Activated CD4-positive, CD25-positive, alpha-beta regulatory T cell treated with anti-CD3 and anti-CD28 coated beads, Interleukin-2, amount 50 U/mL, for 16 hours (primary cell): ENCODE results near the gene PRELID2.
"Not testable (repeated sequence)": the region's sequence is repeated elsewhere in the genome, so short reads cannot be mapped to it uniquely, and the experiment has no call there.

ENCODE experiments used
- DNase-seq: peaks from one replicate; pipeline ENCODE4 v3.0.0-alpha.2; 2020; ENCODE audit warnings: low read depth, low spot score

The PRELID2 gene

GRCh38 chr5:145798503-145798902 is 36.6 kb downstream of the PRELID2 start:
- not testable (repeated sequence) for DNase-seq

- DNase-seq = no peak
These were observed 37.8 kb downstream of the PRELID2 start for GRCh38 chr5:145797336-145797735.

GRCh38 chr5:145796318-145796717 is 38.8 kb downstream of the PRELID2 start:
- DNase-seq = no peak

- DNase-seq = no peak
These were observed 41.6 kb downstream of the PRELID2 start for GRCh38 chr5:145793574-145793973.

- DNase-seq = no peak
These were observed 42.3 kb downstream of the PRELID2 start for GRCh38 chr5:145792840-145793239.

- no peak for DNase-seq
These were observed 43.3 kb downstream of the PRELID2 start for GRCh38 chr5:145791866-145792265.

GRCh38 chr5:145787996-145788395 is 47.1 kb downstream of the PRELID2 start:
- DNase-seq = no peak

- DNase-seq = no peak
These were observed 47.6 kb downstream of the PRELID2 start for GRCh38 chr5:145787507-145787906.

GRCh38 chr5:145787001-145787400 is 48.1 kb downstream of the PRELID2 start:
- no peak for DNase-seq

GRCh38 chr5:145780982-145781381 is 54.2 kb downstream of the PRELID2 start:
- DNase-seq = no peak

- DNase-seq = no peak
These were observed 56.8 kb downstream of the PRELID2 start for GRCh38 chr5:145778144-145778900.

- DNase-seq = no peak
These were observed 57.6 kb downstream of the PRELID2 start for GRCh38 chr5:145777445-145778063.

- DNase-seq = no peak
These were observed 58.3 kb downstream of the PRELID2 start for GRCh38 chr5:145776886-145777285.

- no peak for DNase-seq
These were observed 59.2 kb downstream of the PRELID2 start for GRCh38 chr5:145775893-145776444.

GRCh38 chr5:145775411-145775810 is 59.7 kb downstream of the PRELID2 start:
- no peak for DNase-seq

- no peak for DNase-seq
These were observed 60.7 kb downstream of the PRELID2 start for GRCh38 chr5:145774442-145774841.

- DNase-seq = no peak
These were observed 62.7 kb downstream of the PRELID2 start for GRCh38 chr5:145772466-145772865.

GRCh38 chr5:145768863-145769262 is 66.3 kb downstream of the PRELID2 start:
- DNase-seq = no peak

- no peak for DNase-seq
These were observed 70.8 kb downstream of the PRELID2 start for GRCh38 chr5:145764325-145764724.

- no peak for DNase-seq
These were observed 72.3 kb downstream of the PRELID2 start for GRCh38 chr5:145762833-145763232.

- DNase-seq = no peak
These were observed 73.9 kb downstream of the PRELID2 start for GRCh38 chr5:145761254-145761653.

GRCh38 chr5:145760660-145761059 is 74.5 kb downstream of the PRELID2 start:
- DNase-seq = no peak

GRCh38 chr5:145752947-145753346 is 82.2 kb downstream of the PRELID2 start:
- DNase-seq = no peak
